Spleen (tissue), 11 donors: Measurements from ENCODE around the gene L2HGDH. TPM values are rescaled to one million over a fixed set of nuclear protein-coding genes. Genes with fewer than 3 reads are reported as not detected.

Experiments
- DNase-seq: peaks from one replicate; pipeline ENCODE4 v3.0.0-alpha.2; 2020
- H3K27ac ChIP-seq, 8 donors: fragments of 200-600 bp; sonication (generic) in 7 of 8; 1 replicate in 4 of 8; 2 replicates in 4 of 8; pipeline versions ENCODE4 v1.5.0 to v1.8.0; 2016 to 2021; ENCODE audit warnings: inconsistent platforms in 4 of 8, mild to moderate bottlenecking in 4 of 8, moderate library complexity in 1 of 8
- H3K27me3 ChIP-seq, 7 donors: fragments of 200-600 bp; sonication (generic) in 6 of 7; replicated peaks in 1 of 7; 1 replicate in 4 of 7; 2 replicates in 3 of 7; pipeline versions ENCODE4 v1.5.0 to v1.8.0; 2016 to 2021; ENCODE audit warnings: inconsistent platforms in 3 of 7, mild to moderate bottlenecking in 1 of 7
- H3K36me3 ChIP-seq, 6 donors: fragments of 200-600 bp; sonication (generic) in 5 of 6; 1 replicate in 4 of 6; 2 replicates in 2 of 6; pipeline versions ENCODE4 v1.5.0 to v1.8.0; 2016 to 2021; ENCODE audit warnings: inconsistent platforms in 2 of 6
- H3K4me1 ChIP-seq, 6 donors: fragments of 200-600 bp; sonication (generic) in 5 of 6; 1 replicate in 3 of 6; 2 replicates in 3 of 6; pipeline versions ENCODE4 v1.5.0 to v1.8.0; 2016 to 2021; ENCODE audit warnings: inconsistent platforms in 3 of 6
- H3K4me3 ChIP-seq, 8 donors: fragments of 200-600 bp; sonication (generic) in 7 of 8; 1 replicate in 4 of 8; 2 replicates in 4 of 8; pipeline versions ENCODE4 v1.5.0 to v1.8.0; 2016 to 2021; ENCODE audit warnings: inconsistent platforms in 4 of 8, mild to moderate bottlenecking in 4 of 8, moderate library complexity in 2 of 8
- H3K9me3 ChIP-seq, 8 donors: fragments of 200-600 bp; sonication (generic) in 7 of 8; 1 replicate in 4 of 8; 2 replicates in 4 of 8; pipeline versions ENCODE4 v1.5.0 to v1.8.0; 2016 to 2021; ENCODE audit warnings: inconsistent platforms in 4 of 8
- CTCF ChIP-seq, 11 experiments: fragments of 200-600 bp in 7 of 11; fragments of 450-650 bp in 4 of 11; sonication (generic) in 4 of 11; IDR thresholded peaks in 8 of 11; conservative IDR thresholded peaks in 3 of 11; 1 replicate in 7 of 11; 2 replicates in 4 of 11; pipeline versions ENCODE4 v1.4.0 to v1.8.0; 2016 to 2021; ENCODE audit warnings: antibody characterized with exemption in 11 of 11, inconsistent platforms in 4 of 11, mild to moderate bottlenecking in 1 of 11
- POLR2A ChIP-seq, 3 donors: fragments of 450-650 bp; IDR thresholded peaks; one replicate each; pipeline ENCODE4 v1.5.1; 2017; ENCODE audit warnings: antibody characterized with exemption in 3 of 3, mild to moderate bottlenecking in 1 of 3
- POLR2AphosphoS5 ChIP-seq, 3 donors: sonication (generic); formaldehyde crosslinking; IDR thresholded peaks; one replicate each; pipeline ENCODE4 v1.5.1; 2017; ENCODE audit warnings: antibody characterized with exemption in 3 of 3
- WGBS, 5 donors: extraction: QIAGEN DNeasy Blood & Tissue Kit in 3 of 5; methylation state at CpG; one replicate each; pipeline versions ENCODE4 v1.1.5 to v1.1.7; 2013 to 2018; 5-methylcytosine and 5-hydroxymethylcytosine counted together
- intact Hi-C: fragments of 100-400 bp; cut with DNase I; formaldehyde crosslinking; loops from one replicate; pipeline ENCODE4 v1.15.0; 2023; ENCODE audit warnings: low total_unique reads
- polyA plus RNA-seq, 3 donors: library from polyadenylated mRNA; stranded (reverse); fragments of 200-250 nt; gene quantifications; one replicate each; pipeline ENCODE4 v1.2.1, GENCODE V29; 2013
- total RNA-seq, 7 donors: library from RNA; depleted of rRNA in 3 of 7; stranded (reverse); fragments of >200 nt in 3 of 7; fragmentation: NEBNext Ultra II Directional in 4 of 7; extraction: Animal tissue kit (Norgen Biotek cat#: 25700) in 4 of 7; gene quantifications; one replicate each; pipeline versions ENCODE4 v1.1.0 to v1.2.1, GENCODE V29; 2016 to 2021
- donor health status: healthy with polysubstance abuse.
- donor health status: DM: no; HTN: no; CAD: no; lungs with moderate emphysema.
- donor health status: DM: no; HTN: no; CAD: no.
- donor health status: Bipolar disorder and iron deficiency.
- donor health status: healthy.
- donor health status: DM: no; HTN: no; CAD: no.
- donor health status: DM: yes; HTN: yes; CAD: no.

L2HGDH gene
- total and polyA plus RNA-seq, 10 donors = 0.72 to 4.9 (median 3.3) TPM

- H3K4me1 ChIP-seq = peaks cover 4 to 50% (median 34%) of the 10 kb centered on the region in 6 donors
- no peaks in the 10 kb centered on the region for H3K36me3 ChIP-seq
- TF ChIP-seq POLR2AphosphoS5 (IDR thresholded peaks at IDR 0.05) (no peak), CTCF (IDR thresholded peaks at IDR 0.05 in 8 of 11, conservative IDR thresholded peaks at IDR 0.05 in 3 of 11) (no peak), POLR2A (IDR thresholded peaks at IDR 0.05) (no peak)
- H3K27ac ChIP-seq = peak overlapping the region; percentile 86 to 100 (median 99)
- DNase-seq = no peak
- peaks cover 0 to 7% (median 0%) of the 10 kb centered on the region in 8 donors for H3K9me3 ChIP-seq
- H3K27me3 ChIP-seq = no peaks in the 10 kb centered on the region
- WGBS, 5 donors = 44 to 56% (median 48%) methylated on average over 13 of the region's 13 CpGs
- intact Hi-C loops = no loop called here
- peak overlapping the region; percentile 51 to 74 (median 68) for H3K4me3 ChIP-seq
Observed at GRCh38 chr14:50232276-50232642, 79.8 kb downstream of the L2HGDH start.

GRCh38 chr14:50231475-50232275 lies 80.4 kb downstream of the L2HGDH start, which contains the start of gene SOS2:
Gene SOS2 (minus strand): TSS chr14:50231578. CDS start chr14:50231283, 295 bp downstream.
- Histone ChIP-seq H3K9me3 (peaks cover 0 to 7% (median 0%) of the 10 kb centered on the region in 8 donors), H3K4me3 (peak within 1 kb of the TSS; percentile 67 to 74 (median 68)), H3K4me1 (peaks cover 4 to 56% (median 39%) of the 10 kb centered on the region in 6 donors), H3K27me3 (no peaks in the 10 kb centered on the region), H3K36me3 (no peaks in the 10 kb centered on the region), H3K27ac (peak within 1 kb of the TSS; percentile 86 to 100 (median 99))
- TF ChIP-seq POLR2A (IDR thresholded peaks at IDR 0.05) (peak in 1 of 3 donors; percentile 73), POLR2AphosphoS5 (IDR thresholded peaks at IDR 0.05) (peak; percentile 89 to 94 (median 94)), CTCF (IDR thresholded peaks at IDR 0.05 in 8 of 11, conservative IDR thresholded peaks at IDR 0.05 in 3 of 11) (peak in 3 of 11 experiments; percentile 10 to 36 (median 20))
- intact Hi-C loops = no loop called here
- 0 to 1% (median 1%) methylated on average over 45 to 90 of the region's 90 CpGs for WGBS, 5 donors
- DNase-seq = peak; percentile 98

DNA sequence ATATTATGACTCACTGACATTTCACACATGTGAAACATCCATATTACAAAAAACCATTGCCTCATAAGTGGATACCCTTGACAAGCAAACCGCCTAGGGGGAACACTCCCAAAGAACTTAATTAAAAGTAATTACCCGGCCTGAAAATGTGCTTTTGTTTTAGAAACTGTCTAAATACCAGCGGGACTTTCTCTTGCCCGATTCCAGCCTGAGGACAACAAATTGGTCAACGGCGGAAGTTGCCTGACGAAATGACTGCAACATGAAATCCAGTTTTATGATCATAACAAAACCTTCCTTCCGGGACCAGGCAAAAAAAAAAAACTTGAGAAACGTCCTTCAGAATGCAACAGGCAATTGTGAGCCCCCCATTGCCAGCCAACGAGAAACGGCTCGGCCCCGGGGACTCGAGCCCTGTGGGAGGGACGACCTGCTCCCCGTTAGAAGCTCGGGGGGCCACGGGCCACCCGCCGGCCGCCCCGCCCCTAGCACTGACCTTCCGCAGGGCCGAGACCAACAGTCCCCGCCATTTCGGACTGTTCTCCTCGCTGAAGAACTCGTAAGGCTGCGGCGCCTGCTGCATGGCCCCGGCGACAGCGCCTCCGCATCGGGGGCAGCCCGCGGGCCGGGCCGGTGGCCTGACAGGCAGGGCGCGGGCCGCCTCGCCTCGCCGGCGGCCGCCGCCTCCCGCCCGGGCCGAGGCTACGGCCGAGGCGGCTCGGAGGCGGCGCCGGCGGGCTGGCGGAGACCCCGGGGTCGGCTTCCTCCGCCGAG lies 81.1 kb downstream of the L2HGDH start:
- Histone ChIP-seq H3K27ac (peak overlapping the region; percentile 86 to 100 (median 99)), H3K4me1 (peaks cover 4 to 64% (median 47%) of the 10 kb centered on the region in 6 donors), H3K9me3 (peaks cover 0 to 7% (median 0%) of the 10 kb centered on the region in 8 donors), H3K36me3 (no peaks in the 10 kb centered on the region), H3K4me3 (peak overlapping the region; percentile 67 to 74 (median 68)), H3K27me3 (no peaks in the 10 kb centered on the region)
- WGBS, 5 donors = 0% methylated on average over 22 to 64 of the region's 64 CpGs
- DNase-seq = peak; percentile 92
- TF ChIP-seq CTCF (IDR thresholded peaks at IDR 0.05 in 8 of 11, conservative IDR thresholded peaks at IDR 0.05 in 3 of 11) = no peak
- TF ChIP-seq POLR2AphosphoS5 (IDR thresholded peaks at IDR 0.05) = peak in 1 of 3 donors; percentile 53
- intact Hi-C loops = no loop called here

DNA sequence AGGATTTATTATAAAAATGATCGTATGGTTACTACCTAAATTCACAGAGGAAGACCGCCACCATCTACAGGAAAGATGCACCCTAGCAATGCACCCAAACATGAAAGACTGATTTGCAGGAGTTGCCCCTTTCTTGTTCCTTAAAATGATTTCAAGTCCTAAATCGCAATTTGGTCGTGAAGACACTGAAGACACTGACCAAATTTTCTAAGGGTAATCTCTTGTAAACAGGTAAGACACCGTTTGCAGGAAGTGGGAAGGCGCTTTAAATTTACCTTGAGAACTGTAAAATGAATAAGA lies 81.7 kb downstream of the L2HGDH start:
- intact Hi-C loops = no loop called here
- 0 to 4% (median 3%) methylated on average over 6 of the region's 6 CpGs for WGBS, 5 donors
- peak overlapping the region; percentile 67 to 74 (median 68) for H3K4me3 ChIP-seq

More for the DNA sequence above, 81.7 kb downstream of the L2HGDH start:
- no peak for DNase-seq
- no peak for TF ChIP-seq POLR2AphosphoS5 (IDR thresholded peaks at IDR 0.05)
- TF ChIP-seq POLR2A (IDR thresholded peaks at IDR 0.05) = no peak
- no peak for TF ChIP-seq CTCF (IDR thresholded peaks at IDR 0.05 in 8 of 11, conservative IDR thresholded peaks at IDR 0.05 in 3 of 11)
- peaks cover 0 to 2% (median 0%) of the 10 kb centered on the region in 8 donors for H3K9me3 ChIP-seq
- peaks cover 4 to 69% (median 52%) of the 10 kb centered on the region in 6 donors for H3K4me1 ChIP-seq
- H3K36me3 ChIP-seq = no peaks in the 10 kb centered on the region
- no peaks in the 10 kb centered on the region for H3K27me3 ChIP-seq
- H3K27ac ChIP-seq = peak overlapping the region; percentile 86 to 100 (median 99)
